WTC11 (cell line): ENCODE measurements around the gene CLPTM1L. TPM values are rescaled to one million over a fixed set of nuclear protein-coding genes. Genes with fewer than 3 reads are reported as not detected.

Experiments used
- ATAC-seq: fragments of 200-7000 bp; cut with Tn5 transposase; 2 replicates; pipeline ENCODE4 v1.10.0; 2021; ENCODE audit warnings: mild to moderate bottlenecking, moderate library complexity
- CTCF ChIA-PET: fragments of 300-600 bp; sonication (Branson Sonifier 250); formaldehyde crosslinking; loops from one replicate; lab custom pipeline; 2021; ENCODE audit warnings: antibody characterized with exemption; lab: Charles Lee
- POLR2A ChIA-PET: fragments of 350-600 bp; sonication (Branson Sonifier 250); formaldehyde crosslinking; loops from one replicate; lab custom pipeline; 2021; ENCODE audit warnings: antibody characterized with exemption; lab: Charles Lee
- DNase-seq: peaks from one replicate; pipeline ENCODE4 v3.0.0; 2021; ENCODE audit warnings: low spot score
- H3K27ac Mint-ChIP-seq: 2 replicates; pipeline ENCODE4 v1.8.0; 2021; ENCODE audit warnings: mixed read lengths
- H3K27me3 Mint-ChIP-seq: 2 replicates; pipeline ENCODE4 v1.8.0; 2021; ENCODE audit warnings: low read depth, mild to moderate bottlenecking, moderate library complexity, mixed read lengths
- H3K36me3 Mint-ChIP-seq: 2 replicates; pipeline ENCODE4 v1.8.0; 2021; ENCODE audit warnings: mixed read lengths
- H3K4me1 Mint-ChIP-seq: 2 replicates; pipeline ENCODE4 v1.8.0; 2022; ENCODE audit warnings: mixed read lengths
- H3K4me3 Mint-ChIP-seq: 2 replicates; pipeline ENCODE4 v1.8.0; 2021; ENCODE audit warnings: mild to moderate bottlenecking, moderate library complexity, mixed read lengths
- H3K9me3 Mint-ChIP-seq: 2 replicates; pipeline ENCODE4 v1.8.0; 2021; ENCODE audit warnings: mixed read lengths
- GABPB1 ChIP-seq: sonication (generic); formaldehyde crosslinking; IDR thresholded peaks from 2 replicates; pipeline ENCODE4 v1.8.1; 2023; ENCODE audit warnings: mild to moderate bottlenecking, missing genetic modification reagents
- JUN ChIP-seq: sonication (generic); formaldehyde crosslinking; IDR thresholded peaks from 2 replicates; pipeline ENCODE4 v1.8.0; 2023; ENCODE audit warnings: mild to moderate bottlenecking, missing genetic modification reagents
- MYBL2 ChIP-seq: sonication (generic); formaldehyde crosslinking; IDR thresholded peaks from 2 replicates; pipeline ENCODE4 v1.8.1; 2023; ENCODE audit warnings: mild to moderate bottlenecking, moderate library complexity, missing genetic modification reagents
- NFE2L1 ChIP-seq: sonication (generic); formaldehyde crosslinking; IDR thresholded peaks from 2 replicates; pipeline ENCODE4 v1.8.1; 2023; ENCODE audit warnings: missing genetic modification reagents
- RELA ChIP-seq: sonication (generic); formaldehyde crosslinking; IDR thresholded peaks from 2 replicates; pipeline ENCODE4 v1.8.1; 2022; ENCODE audit warnings: missing genetic modification reagents, mild to moderate bottlenecking, borderline replicate concordance
- TCF7 ChIP-seq: sonication (generic); formaldehyde crosslinking; IDR thresholded peaks from 2 replicates; pipeline ENCODE4 v1.8.0; 2022; ENCODE audit warnings: mild to moderate bottlenecking, low read depth, missing genetic modification reagents, moderate library complexity
- TP53 ChIP-seq: sonication (generic); formaldehyde crosslinking; IDR thresholded peaks from 2 replicates; pipeline ENCODE4 v1.8.1; 2023; ENCODE audit warnings: mild to moderate bottlenecking, missing genetic modification reagents
- ZNF121 ChIP-seq: sonication (generic); formaldehyde crosslinking; IDR thresholded peaks from 2 replicates; pipeline ENCODE4 v1.8.0; 2023; ENCODE audit warnings: missing genetic modification reagents
- ZNF317 ChIP-seq: sonication (generic); formaldehyde crosslinking; IDR thresholded peaks from 2 replicates; pipeline ENCODE4 v1.8.1; 2023; ENCODE audit warnings: low read depth, mild to moderate bottlenecking, moderate library complexity, missing genetic modification reagents, borderline replicate concordance
- total RNA-seq: library from RNA; stranded (reverse); gene quantifications from 3 replicates; pipeline ENCODE4 v1.2.3, GENCODE V29; 2021
- TF ChIP-seq, protein P1 (sequence below): sonication (generic); formaldehyde crosslinking; IDR thresholded peaks from 2 replicates; pipeline ENCODE4 v1.8.1; 2022; ENCODE audit warnings: mild to moderate bottlenecking, moderate library complexity, missing genetic modification reagents
- TF ChIP-seq, protein P2 (sequence below): fragments of 250-450 bp; sonication (Bioruptor Pico); IDR thresholded peaks from 2 replicates; pipeline ENCODE4 v1.9.0; 2021; ENCODE audit warnings: mild to moderate bottlenecking
- TF ChIP-seq, protein P3 (sequence below): sonication (generic); formaldehyde crosslinking; IDR thresholded peaks from 2 replicates; pipeline ENCODE4 v1.8.0; 2022; ENCODE audit warnings: mild to moderate bottlenecking, missing genetic modification reagents
- TF ChIP-seq, protein P4 (sequence below): sonication (generic); formaldehyde crosslinking; IDR thresholded peaks from 2 replicates; pipeline ENCODE4 v1.8.1; 2023; ENCODE audit warnings: mild to moderate bottlenecking, missing genetic modification reagents
- TF ChIP-seq, protein P5 (sequence below): sonication (generic); formaldehyde crosslinking; IDR thresholded peaks from 2 replicates; pipeline ENCODE4 v1.8.1; 2022; ENCODE audit warnings: mild to moderate bottlenecking, missing genetic modification reagents, moderate library complexity, borderline replicate concordance
- TF ChIP-seq, protein P6 (sequence below): sonication (generic); formaldehyde crosslinking; IDR thresholded peaks from 2 replicates; pipeline ENCODE4 v1.8.0; 2023; ENCODE audit warnings: missing genetic modification reagents
- TF ChIP-seq, protein P7 (sequence below): fragments of 250-450 bp; sonication (Bioruptor Pico); IDR thresholded peaks from 2 replicates; pipeline ENCODE4 v1.9.0; 2021; ENCODE audit warnings: mild to moderate bottlenecking, borderline replicate concordance

Gene CLPTM1L
- total RNA-seq, 1 experiment from 2014 or later = 92.8 TPM

DNA sequence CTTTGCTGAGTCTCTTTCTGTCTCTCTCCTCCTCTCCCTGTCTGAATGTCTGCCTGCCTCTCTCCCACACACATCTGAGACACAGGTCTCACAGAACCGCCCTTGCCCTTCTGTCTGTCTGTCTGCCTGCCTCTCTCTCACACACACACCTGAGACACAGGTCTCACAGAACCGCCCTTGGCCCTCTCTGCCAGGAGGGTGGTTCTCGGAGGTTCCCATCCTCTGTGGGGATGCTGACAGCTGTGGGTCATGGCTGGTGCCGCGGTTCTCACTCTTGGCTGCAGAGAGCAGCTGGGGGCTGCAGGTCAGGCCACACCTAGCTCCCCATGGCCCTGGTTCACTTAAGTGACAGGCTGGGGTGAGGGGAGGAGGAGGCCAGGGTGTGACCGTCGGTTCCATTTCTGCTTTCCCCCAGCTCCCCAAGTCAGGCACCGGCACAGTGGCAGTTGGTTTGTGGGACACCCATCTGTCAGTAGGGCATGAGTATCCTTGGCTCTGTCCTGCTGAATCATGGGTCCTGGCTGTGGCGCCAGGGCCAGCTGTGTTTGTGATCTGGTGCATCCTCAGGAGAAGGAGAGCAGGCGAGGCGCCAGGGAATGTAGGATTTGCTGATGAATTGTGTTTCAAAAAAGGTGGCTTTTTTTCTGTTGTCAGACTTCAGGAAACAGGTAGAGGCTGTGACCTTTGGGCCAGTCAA, 42.3 kb upstream of the CLPTM1L start:
- 0 out of 2 replicates have a peak overlapping the region, but pooled peaks have one; percentile 13 for H3K27ac Mint-ChIP-seq
- no peak for ATAC-seq
- H3K36me3 Mint-ChIP-seq = no peaks in the 10 kb centered on the region
- no peak for DNase-seq
- TF ChIP-seq TCF7 (CRISPR knock-in tag) = no peak
- no peak for TF ChIP-seq ZNF317
- TF ChIP-seq ZNF121 (CRISPR knock-in tag) = no peak
- TF ChIP-seq NFE2L1 (CRISPR knock-in tag) = no peak
- no peak for TF ChIP-seq RELA
- TF ChIP-seq, protein P1, sequence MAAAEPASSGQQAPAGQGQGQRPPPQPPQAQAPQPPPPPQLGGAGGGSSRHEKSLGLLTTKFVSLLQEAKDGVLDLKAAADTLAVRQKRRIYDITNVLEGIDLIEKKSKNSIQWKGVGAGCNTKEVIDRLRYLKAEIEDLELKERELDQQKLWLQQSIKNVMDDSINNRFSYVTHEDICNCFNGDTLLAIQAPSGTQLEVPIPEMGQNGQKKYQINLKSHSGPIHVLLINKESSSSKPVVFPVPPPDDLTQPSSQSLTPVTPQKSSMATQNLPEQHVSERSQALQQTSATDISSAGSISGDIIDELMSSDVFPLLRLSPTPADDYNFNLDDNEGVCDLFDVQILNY (CRISPR knock-in tag) = no peak
- no peak for TF ChIP-seq GABPB1 (CRISPR knock-in tag)
- TF ChIP-seq, protein P2, sequence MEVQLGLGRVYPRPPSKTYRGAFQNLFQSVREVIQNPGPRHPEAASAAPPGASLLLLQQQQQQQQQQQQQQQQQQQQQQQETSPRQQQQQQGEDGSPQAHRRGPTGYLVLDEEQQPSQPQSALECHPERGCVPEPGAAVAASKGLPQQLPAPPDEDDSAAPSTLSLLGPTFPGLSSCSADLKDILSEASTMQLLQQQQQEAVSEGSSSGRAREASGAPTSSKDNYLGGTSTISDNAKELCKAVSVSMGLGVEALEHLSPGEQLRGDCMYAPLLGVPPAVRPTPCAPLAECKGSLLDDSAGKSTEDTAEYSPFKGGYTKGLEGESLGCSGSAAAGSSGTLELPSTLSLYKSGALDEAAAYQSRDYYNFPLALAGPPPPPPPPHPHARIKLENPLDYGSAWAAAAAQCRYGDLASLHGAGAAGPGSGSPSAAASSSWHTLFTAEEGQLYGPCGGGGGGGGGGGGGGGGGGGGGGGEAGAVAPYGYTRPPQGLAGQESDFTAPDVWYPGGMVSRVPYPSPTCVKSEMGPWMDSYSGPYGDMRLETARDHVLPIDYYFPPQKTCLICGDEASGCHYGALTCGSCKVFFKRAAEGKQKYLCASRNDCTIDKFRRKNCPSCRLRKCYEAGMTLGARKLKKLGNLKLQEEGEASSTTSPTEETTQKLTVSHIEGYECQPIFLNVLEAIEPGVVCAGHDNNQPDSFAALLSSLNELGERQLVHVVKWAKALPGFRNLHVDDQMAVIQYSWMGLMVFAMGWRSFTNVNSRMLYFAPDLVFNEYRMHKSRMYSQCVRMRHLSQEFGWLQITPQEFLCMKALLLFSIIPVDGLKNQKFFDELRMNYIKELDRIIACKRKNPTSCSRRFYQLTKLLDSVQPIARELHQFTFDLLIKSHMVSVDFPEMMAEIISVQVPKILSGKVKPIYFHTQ (CRISPR knock-in tag) = no peak
- TF ChIP-seq, protein P3, sequence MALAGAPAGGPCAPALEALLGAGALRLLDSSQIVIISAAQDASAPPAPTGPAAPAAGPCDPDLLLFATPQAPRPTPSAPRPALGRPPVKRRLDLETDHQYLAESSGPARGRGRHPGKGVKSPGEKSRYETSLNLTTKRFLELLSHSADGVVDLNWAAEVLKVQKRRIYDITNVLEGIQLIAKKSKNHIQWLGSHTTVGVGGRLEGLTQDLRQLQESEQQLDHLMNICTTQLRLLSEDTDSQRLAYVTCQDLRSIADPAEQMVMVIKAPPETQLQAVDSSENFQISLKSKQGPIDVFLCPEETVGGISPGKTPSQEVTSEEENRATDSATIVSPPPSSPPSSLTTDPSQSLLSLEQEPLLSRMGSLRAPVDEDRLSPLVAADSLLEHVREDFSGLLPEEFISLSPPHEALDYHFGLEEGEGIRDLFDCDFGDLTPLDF (CRISPR knock-in tag) = no peak
- TF ChIP-seq, protein P4, sequence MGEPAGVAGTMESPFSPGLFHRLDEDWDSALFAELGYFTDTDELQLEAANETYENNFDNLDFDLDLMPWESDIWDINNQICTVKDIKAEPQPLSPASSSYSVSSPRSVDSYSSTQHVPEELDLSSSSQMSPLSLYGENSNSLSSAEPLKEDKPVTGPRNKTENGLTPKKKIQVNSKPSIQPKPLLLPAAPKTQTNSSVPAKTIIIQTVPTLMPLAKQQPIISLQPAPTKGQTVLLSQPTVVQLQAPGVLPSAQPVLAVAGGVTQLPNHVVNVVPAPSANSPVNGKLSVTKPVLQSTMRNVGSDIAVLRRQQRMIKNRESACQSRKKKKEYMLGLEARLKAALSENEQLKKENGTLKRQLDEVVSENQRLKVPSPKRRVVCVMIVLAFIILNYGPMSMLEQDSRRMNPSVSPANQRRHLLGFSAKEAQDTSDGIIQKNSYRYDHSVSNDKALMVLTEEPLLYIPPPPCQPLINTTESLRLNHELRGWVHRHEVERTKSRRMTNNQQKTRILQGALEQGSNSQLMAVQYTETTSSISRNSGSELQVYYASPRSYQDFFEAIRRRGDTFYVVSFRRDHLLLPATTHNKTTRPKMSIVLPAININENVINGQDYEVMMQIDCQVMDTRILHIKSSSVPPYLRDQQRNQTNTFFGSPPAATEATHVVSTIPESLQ (CRISPR knock-in tag) = no peak
- no peak for TF ChIP-seq MYBL2
- TF ChIP-seq, protein P5, sequence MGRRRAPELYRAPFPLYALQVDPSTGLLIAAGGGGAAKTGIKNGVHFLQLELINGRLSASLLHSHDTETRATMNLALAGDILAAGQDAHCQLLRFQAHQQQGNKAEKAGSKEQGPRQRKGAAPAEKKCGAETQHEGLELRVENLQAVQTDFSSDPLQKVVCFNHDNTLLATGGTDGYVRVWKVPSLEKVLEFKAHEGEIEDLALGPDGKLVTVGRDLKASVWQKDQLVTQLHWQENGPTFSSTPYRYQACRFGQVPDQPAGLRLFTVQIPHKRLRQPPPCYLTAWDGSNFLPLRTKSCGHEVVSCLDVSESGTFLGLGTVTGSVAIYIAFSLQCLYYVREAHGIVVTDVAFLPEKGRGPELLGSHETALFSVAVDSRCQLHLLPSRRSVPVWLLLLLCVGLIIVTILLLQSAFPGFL (CRISPR knock-in tag) = no peak
- TF ChIP-seq, protein P6, sequence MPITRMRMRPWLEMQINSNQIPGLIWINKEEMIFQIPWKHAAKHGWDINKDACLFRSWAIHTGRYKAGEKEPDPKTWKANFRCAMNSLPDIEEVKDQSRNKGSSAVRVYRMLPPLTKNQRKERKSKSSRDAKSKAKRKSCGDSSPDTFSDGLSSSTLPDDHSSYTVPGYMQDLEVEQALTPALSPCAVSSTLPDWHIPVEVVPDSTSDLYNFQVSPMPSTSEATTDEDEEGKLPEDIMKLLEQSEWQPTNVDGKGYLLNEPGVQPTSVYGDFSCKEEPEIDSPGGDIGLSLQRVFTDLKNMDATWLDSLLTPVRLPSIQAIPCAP (CRISPR knock-in tag) = no peak
- TF ChIP-seq, protein P7, sequence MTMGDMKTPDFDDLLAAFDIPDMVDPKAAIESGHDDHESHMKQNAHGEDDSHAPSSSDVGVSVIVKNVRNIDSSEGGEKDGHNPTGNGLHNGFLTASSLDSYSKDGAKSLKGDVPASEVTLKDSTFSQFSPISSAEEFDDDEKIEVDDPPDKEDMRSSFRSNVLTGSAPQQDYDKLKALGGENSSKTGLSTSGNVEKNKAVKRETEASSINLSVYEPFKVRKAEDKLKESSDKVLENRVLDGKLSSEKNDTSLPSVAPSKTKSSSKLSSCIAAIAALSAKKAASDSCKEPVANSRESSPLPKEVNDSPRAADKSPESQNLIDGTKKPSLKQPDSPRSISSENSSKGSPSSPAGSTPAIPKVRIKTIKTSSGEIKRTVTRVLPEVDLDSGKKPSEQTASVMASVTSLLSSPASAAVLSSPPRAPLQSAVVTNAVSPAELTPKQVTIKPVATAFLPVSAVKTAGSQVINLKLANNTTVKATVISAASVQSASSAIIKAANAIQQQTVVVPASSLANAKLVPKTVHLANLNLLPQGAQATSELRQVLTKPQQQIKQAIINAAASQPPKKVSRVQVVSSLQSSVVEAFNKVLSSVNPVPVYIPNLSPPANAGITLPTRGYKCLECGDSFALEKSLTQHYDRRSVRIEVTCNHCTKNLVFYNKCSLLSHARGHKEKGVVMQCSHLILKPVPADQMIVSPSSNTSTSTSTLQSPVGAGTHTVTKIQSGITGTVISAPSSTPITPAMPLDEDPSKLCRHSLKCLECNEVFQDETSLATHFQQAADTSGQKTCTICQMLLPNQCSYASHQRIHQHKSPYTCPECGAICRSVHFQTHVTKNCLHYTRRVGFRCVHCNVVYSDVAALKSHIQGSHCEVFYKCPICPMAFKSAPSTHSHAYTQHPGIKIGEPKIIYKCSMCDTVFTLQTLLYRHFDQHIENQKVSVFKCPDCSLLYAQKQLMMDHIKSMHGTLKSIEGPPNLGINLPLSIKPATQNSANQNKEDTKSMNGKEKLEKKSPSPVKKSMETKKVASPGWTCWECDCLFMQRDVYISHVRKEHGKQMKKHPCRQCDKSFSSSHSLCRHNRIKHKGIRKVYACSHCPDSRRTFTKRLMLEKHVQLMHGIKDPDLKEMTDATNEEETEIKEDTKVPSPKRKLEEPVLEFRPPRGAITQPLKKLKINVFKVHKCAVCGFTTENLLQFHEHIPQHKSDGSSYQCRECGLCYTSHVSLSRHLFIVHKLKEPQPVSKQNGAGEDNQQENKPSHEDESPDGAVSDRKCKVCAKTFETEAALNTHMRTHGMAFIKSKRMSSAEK (CRISPR knock-in tag) = no peak
- TF ChIP-seq TP53 (CRISPR knock-in tag) = no peak
- TF ChIP-seq JUN = no peak
- TF ChIP-seq, all 79 proteins: peak for 0
- ChIA-PET POLR2A (no interaction called here), CTCF (interaction anchor here (0.7 to 2.5 kb wide), 2 partner anchors 51 to 257 kb away, joined by 3 to 10 read pairs; no protein-coding TSS in a partner anchor)
- Mint-ChIP-seq H3K4me3 (peak overlapping the region; percentile 86), H3K4me1 (peaks cover 15% of the 10 kb centered on the region), H3K9me3 (no peaks in the 10 kb centered on the region), H3K27me3 (peaks cover 54% of the 10 kb centered on the region)
